ENCODE data around the gene KCTD15. TPM values are rescaled to one million over a fixed set of nuclear protein-coding genes. Genes with fewer than 3 reads are reported as not detected.

The KCTD15 gene
- total and polyA plus RNA-seq, 12 donors = 3.4 to 21.7 (median 11.2) TPM

DNA sequence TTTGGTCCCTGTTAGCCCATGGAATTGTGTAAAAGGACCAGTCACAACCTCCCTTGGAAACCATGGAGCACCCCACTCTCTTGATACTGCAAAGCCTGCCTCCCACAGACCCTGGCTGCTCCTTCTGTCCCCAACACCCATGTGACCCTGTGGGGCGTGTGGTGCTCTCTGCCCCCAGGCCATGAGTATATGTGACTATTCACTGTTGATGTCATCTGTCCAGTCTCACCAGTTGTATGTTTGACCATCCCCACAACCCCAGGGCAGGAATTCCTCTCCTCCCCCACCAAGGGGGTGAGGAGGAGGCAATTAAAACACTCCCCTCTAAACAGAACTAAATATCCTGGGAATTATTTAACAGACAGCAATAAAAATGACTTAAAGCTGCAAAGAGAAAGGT is 35.2 kb downstream of the KCTD15 start:
- intact Hi-C loops (cut with DNase I) = no loop called here
- Histone ChIP-seq H3K27me3 (no peaks in the 10 kb centered on the region), H3K4me1 (replicated peaks in 1 of 2) (no peaks in the 10 kb centered on the region), H3K9me3 (replicated peaks in 1 of 3) (no peaks in the 10 kb centered on the region), H3K4me3 (no peak overlapping the region), H3K27ac (no peak overlapping the region), H3K36me3 (replicated peaks in 1 of 2) (no peaks in the 10 kb centered on the region)
- no peak for DNase-seq
- TF ChIP-seq, protein P1, sequence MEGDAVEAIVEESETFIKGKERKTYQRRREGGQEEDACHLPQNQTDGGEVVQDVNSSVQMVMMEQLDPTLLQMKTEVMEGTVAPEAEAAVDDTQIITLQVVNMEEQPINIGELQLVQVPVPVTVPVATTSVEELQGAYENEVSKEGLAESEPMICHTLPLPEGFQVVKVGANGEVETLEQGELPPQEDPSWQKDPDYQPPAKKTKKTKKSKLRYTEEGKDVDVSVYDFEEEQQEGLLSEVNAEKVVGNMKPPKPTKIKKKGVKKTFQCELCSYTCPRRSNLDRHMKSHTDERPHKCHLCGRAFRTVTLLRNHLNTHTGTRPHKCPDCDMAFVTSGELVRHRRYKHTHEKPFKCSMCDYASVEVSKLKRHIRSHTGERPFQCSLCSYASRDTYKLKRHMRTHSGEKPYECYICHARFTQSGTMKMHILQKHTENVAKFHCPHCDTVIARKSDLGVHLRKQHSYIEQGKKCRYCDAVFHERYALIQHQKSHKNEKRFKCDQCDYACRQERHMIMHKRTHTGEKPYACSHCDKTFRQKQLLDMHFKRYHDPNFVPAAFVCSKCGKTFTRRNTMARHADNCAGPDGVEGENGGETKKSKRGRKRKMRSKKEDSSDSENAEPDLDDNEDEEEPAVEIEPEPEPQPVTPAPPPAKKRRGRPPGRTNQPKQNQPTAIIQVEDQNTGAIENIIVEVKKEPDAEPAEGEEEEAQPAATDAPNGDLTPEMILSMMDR (IDR thresholded peaks at IDR 0.05) = no peak
- no peak for TF ChIP-seq POLR2A (IDR thresholded peaks at IDR 0.05)
- WGBS, 4 donors = 33 to 71% (median 60%) methylated on average over 1 of the region's 1 CpG

DNA sequence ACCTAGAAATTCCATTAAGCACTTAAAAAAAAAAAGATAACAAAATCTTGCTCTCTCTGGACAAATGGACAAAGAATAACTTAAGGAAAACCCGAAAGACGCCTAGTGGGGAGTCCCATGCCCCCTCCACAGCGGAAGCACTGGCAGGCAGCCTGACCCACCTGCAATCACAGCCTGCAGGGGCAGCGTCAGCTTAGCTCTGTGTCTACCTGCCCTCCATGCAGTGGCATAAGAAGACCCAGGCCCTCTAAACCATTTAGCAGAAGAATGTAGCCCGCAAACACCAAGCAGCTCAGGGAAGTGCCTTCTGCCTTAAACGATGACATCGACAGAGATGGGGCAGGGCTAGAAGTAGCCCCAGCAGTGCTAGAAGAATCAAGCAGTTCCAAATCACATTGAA is 36.0 kb downstream of the KCTD15 start:
- WGBS, 4 donors = 56 to 70% (median 60%) methylated on average over 7 of the region's 7 CpGs
- DNase-seq = no peak
- no peaks in the 10 kb centered on the region for H3K9me3 ChIP-seq (replicated peaks in 1 of 3)
- H3K36me3 ChIP-seq (replicated peaks in 1 of 2) = no peaks in the 10 kb centered on the region
- H3K4me1 ChIP-seq (replicated peaks in 1 of 2) = no peaks in the 10 kb centered on the region
- no peak overlapping the region for H3K27ac ChIP-seq
- intact Hi-C loops (cut with DNase I) = no loop called here
- no peak for TF ChIP-seq POLR2A (IDR thresholded peaks at IDR 0.05)
- TF ChIP-seq, protein P1 (IDR thresholded peaks at IDR 0.05) = no peak
- H3K27me3 ChIP-seq = no peaks in the 10 kb centered on the region
- H3K4me3 ChIP-seq = no peak overlapping the region

DNA sequence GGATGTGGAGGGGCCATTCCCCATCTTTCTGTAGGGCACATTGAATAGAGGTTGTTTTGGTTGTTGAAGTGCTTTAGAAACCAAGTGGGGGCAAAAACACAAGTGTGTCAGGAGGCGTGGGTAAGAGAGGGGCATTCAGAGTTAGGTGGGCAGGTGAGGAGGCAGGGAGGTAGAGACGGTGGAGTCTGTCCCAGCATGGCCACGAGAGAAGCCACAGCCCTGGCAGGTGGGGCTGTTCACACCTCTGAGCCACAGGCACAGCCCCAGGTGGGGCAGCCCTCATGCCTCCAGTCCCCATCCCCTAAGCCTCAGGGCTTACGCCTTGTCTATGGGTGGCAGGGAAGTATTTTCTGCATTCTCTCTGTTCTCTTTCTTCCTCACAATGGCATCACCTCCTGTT is 43.7 kb downstream of the KCTD15 start:
- no peak for DNase-seq
- Histone ChIP-seq H3K4me3 (no peak overlapping the region), H3K4me1 (replicated peaks in 1 of 2) (no peaks in the 10 kb centered on the region), H3K9me3 (replicated peaks in 1 of 3) (no peaks in the 10 kb centered on the region), H3K27ac (no peak overlapping the region), H3K27me3 (peaks cover 5% of the 10 kb centered on the region), H3K36me3 (replicated peaks in 1 of 2) (no peaks in the 10 kb centered on the region)
- intact Hi-C loops (cut with DNase I) = no loop called here
- WGBS, 4 donors = 69 to 81% (median 77%) methylated on average over 4 of the region's 4 CpGs
- no peak for TF ChIP-seq POLR2A (IDR thresholded peaks at IDR 0.05)
- TF ChIP-seq, protein P1 (IDR thresholded peaks at IDR 0.05) = no peak

DNA sequence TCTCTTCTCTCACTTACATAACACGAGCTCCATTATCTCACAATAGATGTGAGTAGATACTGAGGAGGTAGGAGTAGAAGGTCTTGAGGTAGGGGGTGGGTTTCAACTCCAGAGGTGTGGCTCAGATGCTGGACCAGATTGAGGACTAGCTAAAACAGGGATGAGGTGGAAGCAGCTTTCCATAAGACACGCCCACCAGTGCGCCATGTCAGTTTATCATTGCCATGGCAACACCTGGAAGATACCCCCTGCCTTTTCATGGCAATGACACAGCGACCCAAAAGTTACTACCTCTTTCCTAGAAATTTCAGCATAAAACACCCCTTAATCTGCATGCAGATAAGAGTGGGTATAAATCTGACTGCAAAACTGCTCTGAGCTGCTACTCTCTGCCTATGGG is 44.1 kb downstream of the KCTD15 start:
- WGBS, 4 donors = 65 to 80% (median 74%) methylated on average over 4 of the region's 4 CpGs
- intact Hi-C loops (cut with DNase I) = no loop called here
- Histone ChIP-seq H3K36me3 (replicated peaks in 1 of 2) (no peaks in the 10 kb centered on the region), H3K4me3 (no peak overlapping the region), H3K9me3 (replicated peaks in 1 of 3) (no peaks in the 10 kb centered on the region), H3K4me1 (replicated peaks in 1 of 2) (no peaks in the 10 kb centered on the region), H3K27me3 (peaks cover 5% of the 10 kb centered on the region), H3K27ac (no peak overlapping the region)
- TF ChIP-seq, protein P1 (IDR thresholded peaks at IDR 0.05) = no peak
- TF ChIP-seq POLR2A (IDR thresholded peaks at IDR 0.05) = no peak
- DNase-seq = no peak
